CD4-positive, alpha-beta T cell treated with Interleukin-4 for 1 hour (primary cell): ENCODE measurements around the gene MACROD1.
"Not testable (repeated sequence)": the region's sequence is repeated elsewhere in the genome, so short reads cannot be mapped to it uniquely, and the experiment has no call there.

ENCODE experiments used
- DNase-seq, 2 donors: peaks; one replicate each; pipeline ENCODE4 v3.0.0-alpha.2; 2020 to 2022

The MACROD1 gene

DNA sequence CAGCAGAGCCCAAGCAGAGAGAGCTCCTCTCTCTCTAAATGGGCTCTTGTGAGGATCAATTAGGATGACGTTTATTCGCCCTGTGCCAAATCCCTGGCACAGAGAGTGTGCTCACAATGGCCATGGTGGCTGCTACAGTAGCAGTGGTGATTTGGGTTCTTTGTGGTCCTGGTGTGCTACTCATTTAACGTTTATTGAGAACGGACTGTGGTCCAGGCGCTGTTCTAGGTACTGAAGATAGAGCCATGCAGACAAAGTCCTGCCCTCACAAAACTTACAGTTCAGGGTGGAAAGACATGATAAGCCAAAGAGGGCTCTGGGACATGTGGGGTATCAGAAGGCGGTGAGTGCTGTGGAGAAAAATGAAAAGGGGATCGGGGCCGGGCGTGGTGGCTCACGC is 174.4 kb downstream of the MACROD1 start:
- DNase-seq = no peak

DNA sequence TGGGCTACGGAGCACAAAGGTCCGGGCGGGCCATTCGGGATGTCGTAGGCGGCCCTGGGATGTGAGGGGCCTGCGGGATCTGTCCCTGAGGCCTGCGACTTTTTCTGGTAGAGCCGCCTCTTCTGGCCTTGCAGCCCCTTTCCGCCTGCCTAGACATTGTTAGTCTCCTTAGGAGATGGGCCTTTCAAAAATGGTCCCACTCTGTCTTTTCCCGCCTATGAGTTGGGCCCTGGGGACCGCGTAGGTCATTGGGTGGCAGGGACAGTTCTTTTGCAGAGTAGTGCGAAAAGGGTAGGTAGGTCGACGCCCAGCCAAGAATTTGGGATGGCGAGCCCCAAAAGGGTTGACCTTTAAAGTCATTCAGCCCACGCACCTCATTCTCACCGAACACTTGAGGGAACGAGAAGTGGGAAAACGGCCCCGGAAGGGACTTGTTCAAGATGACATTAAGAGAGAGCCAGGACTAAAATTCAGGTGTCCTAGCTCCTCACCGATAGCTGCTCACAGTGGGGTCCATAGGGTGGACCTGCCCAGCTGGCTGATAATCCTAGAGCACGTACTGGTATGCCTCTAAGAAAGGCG is 178.9 kb downstream of the MACROD1 start:
- DNase-seq = no peak

DNA sequence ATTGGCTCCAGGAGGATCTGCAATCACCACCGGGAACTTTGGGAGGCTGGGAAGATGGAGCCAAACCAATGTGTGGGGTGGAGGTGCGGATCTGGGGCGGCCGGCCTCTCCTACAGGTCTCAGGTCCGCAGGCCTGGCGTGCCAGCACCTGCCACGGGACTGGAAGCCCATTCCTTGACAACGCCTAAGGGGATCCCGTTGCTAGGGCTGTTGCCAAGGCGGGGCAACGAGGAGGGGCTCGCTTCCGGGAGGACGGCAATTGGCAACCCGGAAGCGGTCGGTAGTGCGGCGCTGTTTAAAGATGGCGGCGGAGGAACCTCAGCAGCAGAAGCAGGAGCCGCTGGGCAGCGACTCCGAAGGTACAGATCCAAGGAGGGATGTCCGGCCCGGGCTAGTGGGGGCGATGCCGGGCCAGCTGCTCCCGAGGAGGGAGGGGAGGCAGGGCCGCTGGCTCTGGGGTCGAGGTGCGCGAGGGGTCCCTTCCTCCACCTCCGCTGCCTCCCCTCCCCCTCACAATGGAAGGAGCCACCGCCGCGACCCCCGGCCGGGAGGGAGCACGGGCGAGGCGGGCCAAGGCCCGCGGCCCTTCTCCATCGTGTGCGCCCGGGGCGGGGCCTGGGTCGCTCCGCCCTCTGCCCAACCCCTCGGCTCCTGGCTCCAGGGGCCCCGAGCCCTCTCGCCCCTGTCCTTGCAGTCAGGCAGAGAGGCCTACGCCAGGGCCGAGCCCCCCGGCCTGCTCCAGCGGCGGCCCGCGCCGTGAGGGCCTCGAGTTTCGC is 179.6 kb downstream of the MACROD1 start, which contains the start of gene OTUB1:
Gene OTUB1, plus strand, starts transcription at position 283 of the 776 bp plus-strand sequence. Its CDS starts 19 bp downstream, at position 302.
- peak; percentile 87 to 88 for DNase-seq

DNA sequence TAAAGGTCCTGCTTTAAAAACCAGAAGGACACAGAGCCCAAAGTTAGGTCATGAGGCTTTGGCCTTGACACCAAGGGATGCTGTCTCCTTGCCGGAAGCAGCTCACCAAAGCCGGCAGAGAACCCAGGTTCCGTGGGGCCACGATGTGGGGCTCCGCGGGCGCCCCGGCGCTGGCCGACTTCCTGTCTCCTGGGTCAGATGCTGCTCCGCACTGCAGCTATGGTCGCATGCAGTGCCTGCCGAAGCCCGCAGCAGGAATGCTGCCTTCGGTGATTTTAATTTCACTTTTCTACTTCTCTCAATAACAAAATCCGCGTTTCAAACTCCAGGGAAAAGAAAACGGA is 180.1 kb downstream of the MACROD1 start:
- DNase-seq = peak; percentile 69 to 74

DNA sequence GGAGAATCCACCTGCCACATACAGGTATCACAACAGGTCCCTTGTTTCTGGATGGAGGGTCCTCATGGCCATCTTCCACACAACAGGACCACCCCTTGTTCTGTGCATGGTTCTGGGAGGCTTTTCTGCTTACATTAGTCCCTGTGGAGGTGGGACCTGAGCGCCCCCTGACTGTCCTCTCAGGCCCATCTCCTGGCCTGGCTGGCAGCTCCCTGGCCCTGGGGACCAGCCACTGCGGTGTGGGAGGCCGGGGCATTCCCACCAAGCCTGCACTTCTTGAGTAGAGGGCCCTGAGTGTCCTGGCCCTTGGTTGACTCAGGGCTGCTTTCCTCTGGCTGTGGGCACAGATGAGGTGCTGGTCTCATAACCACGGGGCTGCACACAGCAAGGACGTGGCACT is 186.5 kb downstream of the MACROD1 start:
- no peak for DNase-seq

DNA sequence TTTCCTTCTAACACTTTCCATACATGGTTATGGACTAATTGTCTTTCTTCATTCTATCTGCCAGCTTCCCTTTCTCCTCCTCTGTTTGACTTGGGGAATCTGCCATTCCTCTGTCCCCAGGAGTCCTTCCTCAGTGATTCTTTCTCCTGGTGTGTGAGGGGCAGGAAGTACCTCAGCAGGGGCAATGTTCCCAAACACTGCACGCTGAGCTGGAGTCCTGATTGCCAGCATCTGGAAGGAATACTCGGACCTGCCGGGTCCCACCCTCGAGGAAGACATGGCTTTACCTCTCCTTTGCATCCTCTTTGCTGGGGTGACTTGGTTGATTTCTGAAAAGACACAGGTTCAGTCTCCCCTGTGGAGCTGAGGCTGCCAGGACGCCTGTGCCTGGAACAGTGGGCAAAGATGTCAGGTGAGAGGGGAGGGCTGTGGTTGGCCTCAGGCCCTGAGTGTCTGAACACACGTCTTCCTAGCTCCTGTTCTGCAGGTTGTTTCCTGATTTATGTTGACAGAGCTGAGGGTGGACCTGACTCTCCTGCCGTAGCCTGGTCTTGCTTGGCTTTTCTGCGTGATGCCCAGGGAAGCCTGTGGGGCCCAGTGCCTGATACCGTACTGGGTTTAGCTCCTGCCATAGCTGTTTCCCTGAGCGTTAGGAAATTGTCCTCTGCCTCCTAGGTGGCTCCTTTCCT is 187.2 kb downstream of the MACROD1 start:
- DNase-seq = no peak

DNA sequence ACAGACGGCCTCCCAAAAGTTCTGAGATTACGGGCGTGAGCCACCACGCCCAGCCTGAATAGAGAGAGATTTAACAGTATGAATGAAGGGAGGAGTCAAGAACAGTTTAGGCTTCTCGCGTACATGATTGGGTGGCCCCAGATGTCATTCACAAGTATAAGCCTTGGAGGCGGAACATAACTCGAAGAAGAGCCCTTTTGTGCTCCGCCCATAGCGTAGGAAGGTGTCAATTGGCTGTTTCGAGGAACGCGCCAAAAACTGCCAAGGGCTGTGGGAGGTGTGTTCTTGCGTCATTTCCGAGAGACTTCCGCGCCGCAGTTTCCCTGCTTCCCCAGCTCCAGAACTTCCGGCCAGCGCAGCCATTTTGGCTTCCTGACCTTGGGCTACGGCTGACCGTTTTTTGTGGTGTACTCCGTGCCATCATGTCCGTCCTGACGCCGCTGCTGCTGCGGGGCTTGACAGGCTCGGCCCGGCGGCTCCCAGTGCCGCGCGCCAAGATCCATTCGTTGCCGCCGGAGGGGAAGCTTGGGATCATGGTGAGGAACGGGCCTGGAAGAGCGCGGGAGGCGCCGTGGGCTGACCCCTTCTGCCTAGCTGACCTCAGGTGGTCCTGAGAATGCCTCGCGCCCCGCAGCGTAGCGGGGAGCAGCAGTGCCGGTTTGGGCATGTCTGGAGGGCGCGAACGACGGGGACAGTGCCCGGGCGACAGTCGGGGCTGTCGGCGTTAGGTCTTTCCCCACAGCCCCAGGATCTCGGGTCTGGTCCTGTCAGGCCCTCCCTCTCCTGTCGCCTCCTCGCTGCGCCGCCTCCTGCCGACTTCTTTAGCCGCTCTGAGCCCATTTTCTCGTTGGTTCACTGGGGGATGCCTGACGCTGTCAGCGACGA is 191.4 kb downstream of the MACROD1 start, which contains the start of gene COX8A:
Gene COX8A, plus strand, starts transcription at position 362 of the 885 bp plus-strand sequence. Its CDS starts 61 bp downstream, at position 423.
- peak; percentile 98 to 99 for DNase-seq

DNA sequence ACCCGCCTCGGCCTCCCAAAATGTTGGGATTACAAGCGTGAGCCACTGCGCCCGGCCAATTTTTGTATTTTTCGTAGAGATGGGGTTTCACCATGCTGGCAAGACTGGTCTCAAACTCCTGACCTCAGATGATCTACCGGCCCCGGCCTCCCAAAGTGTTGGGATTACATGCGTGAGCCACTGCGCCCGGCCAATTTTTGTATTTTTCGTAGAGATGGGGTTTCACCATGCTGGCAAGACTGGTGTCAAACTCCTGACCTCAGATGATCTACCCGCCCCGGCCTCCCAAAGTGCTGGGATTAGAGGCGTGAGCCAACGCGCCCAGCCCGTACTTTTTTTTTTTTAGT is 192.0 kb downstream of the MACROD1 start:
- DNase-seq = not testable (repeated sequence)

DNA sequence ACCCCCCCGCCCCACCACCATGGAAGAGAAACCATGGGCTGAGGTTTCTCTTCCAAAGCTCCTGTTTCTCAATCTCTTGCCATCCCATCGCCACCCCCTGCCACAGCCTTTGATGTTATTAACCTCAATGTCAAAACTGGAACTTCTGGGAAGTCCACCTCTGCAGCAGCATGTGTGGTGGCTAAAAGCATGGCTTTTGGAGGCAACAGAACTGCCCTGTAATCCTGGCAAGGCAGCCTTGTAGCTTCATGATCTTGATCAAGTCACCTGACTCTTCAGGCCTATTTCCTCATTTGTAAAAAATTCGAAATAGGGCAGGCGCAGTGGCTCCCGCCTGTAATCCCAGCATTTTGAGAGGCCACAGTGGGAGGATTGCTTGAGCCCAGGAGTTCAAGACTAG is 195.0 kb downstream of the MACROD1 start:
- no peak for DNase-seq

DNA sequence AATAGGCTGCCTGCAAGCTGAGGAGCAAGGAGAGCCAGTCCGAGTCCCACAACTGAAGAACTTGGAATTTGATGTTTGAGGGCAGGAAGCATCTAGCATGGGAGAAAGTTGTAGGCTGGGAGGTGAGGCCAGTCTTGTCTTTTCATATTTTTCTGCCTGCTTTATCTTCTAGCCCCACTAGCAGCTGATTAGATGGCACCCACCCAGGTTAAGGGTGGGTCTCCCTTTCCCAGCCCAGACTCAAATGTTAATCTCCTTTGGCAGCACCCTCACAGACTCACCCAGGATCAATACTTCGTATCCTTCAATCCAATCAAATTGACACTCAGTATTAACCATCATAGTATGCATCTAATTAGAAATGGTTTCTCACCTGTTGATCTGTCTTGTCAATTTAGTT is 196.5 kb downstream of the MACROD1 start:
- no peak for DNase-seq

DNA sequence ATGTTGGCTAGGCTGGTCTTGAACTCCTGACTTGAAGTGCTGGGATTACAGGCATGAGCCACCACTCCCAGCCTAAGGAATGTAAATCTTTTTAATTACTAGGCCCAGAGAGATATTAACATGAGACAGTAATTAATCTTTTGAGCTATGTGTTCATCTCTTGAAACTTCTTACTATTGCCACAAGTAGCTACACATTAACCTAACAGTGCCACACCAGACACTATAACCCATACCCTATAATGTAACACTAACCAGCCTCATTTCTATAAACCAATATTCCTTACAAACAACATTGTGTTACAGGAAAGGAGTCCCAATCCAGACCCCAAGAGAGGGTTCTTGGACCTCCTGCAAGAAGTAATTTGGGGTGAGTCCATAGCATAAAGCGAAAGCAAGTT is 199.5 kb downstream of the MACROD1 start:
- DNase-seq = no peak

DNA sequence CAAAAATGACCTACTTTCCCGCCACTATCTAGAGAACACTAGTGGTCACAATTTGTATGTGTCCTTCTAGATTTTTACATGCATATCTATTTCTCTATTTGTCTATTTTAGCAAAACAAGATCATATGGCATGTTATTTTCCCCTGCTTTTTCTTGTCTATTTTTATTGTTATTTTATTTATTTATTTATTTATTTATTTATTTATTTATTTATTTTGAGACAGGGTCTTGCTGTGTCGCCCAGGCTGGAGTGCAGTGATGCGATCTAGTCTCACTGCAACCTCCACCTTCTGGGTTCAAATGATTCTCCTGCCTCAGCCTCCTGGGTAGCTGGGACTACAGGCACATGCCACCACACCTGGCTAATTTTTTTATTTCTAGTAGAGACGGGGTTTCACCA is 202.0 kb downstream of the MACROD1 start:
- not testable (repeated sequence) for DNase-seq

DNA sequence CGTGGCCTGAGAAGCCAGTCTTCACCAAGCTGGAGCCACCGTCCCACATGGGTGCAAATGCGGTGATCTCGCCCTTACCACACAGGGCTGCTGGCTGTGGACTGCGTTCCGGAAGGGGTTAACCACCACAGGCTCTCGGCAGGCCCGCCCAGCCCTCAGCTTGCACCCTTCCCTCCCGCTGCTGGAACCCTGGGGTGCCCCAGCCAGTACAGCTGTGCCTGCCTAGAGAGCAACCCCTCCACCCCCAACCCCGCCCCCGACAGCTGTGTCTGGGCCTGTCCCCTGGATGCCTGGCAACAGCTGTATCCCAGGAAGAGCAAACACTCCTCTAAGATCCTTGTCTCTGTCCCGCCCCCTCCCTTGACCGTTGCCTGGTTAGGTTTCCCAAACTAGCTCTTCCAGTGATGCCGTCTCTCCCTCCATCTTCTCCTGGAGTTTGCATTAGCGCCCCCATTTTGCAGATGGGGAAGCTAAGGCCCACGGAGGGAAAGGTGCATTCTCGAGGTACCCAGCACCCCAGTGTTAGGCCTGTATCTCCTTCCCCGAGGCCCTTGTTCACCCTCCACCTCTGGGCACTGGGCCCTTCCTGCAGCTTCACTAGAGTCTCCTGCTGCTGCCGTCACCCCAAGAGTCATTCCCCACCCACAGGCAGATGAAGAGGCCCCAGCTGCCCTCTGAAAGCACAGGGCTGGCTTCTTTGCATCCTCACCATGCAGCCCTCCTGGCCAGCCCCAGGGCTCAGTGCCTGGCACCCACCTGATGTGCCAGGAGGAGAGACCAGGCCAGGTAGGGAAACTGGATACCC is 204.1 kb downstream of the MACROD1 start:
- peak; percentile 40 to 45 for DNase-seq

DNA sequence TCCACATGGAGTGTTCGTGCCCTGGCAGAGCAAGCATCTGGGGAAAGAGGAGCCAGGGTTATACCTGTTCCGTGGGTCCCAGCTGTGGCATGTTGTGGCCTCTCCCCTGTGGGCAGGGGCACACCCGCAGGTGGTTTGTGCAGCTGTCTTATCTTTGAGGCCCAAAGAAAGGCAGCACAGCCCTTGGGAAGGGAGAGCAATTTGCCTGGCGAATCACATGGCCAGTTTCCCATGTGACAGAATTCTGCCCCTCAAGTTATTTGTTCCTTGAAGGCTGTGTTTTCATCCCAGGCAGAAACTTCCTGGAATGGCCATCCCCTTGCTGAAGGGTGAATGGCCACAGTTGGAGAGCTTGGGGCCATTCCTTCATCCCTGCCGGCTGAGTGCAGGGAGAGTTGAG is 207.9 kb downstream of the MACROD1 start:
- DNase-seq = no peak

DNA sequence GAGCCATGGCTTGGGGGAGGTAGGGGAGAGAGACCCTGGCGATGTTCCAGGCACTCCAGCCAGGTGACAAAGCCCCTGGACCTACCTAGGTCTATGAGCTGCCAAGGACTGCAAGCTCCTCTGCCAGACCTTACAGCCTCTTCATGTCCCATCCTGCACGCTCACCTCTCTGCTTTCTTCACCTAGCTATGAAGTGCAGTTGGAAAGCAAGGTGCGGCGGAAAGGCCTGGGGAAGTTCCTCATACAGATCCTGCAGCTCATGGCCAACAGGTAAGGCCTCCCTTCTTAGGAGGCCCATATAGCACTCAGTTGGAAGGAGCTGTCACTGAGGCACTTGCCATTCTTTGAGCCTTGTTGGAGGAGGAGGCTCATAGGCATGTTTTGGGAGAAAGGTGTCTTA is 213.3 kb downstream of the MACROD1 start:
- DNase-seq = no peak

DNA sequence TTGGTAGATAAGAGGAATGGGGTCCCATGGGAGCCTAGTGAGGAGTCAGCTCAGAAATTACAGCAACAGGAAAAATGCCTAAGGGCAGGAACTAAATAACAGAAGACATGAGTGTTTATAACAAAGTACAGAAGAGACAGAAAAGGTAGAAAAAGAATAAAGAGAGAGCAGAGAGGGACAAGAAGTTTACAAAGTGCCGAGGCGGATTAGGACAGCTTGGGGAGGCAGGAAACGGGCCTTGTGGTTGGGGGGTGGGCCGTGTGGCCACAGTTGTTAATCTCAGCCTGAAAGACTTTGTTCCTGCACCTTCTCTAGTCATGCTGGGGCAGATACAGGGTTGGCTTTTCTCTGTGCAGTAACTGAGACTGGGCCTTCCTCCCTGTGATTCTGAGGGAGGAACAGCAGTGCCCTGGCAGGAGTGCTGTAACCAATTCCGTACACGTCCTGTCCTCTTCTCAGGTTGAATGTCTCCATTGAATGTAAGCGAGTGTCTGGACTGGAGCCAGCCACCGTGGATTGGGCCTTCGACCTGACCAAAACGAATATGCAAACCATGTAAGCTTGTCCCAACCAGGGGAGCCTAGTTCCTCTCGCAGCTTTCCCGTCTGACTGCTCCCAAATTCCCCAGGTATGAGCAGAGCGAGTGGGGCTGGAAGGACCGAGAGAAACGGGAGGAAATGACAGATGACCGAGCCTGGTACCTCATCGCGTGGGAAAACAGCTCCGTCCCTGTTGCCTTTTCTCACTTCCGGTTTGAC is 214.0 kb downstream of the MACROD1 start:
- DNase-seq = peak; percentile 26 to 47
